ENCODE data around the gene DGCR8.

GRCh38 chr22:20124083-20124787 is 44.2 kb downstream of the DGCR8 start:
- TF ChIP-seq CTCF (IDR thresholded peaks at IDR 0.05; ENCODE audit: insufficient read depth, low read depth, low read length) (no peak), EZH2 (IDR thresholded peaks at IDR 0.05; ENCODE audit: insufficient read depth, low read length) (no peak)

Measured in astrocyte (in vitro differentiated cells and primary cell).